Pulmonary artery endothelial cell (primary cell): ENCODE measurements around the gene AGTPBP1. TPM values are rescaled to one million over a fixed set of nuclear protein-coding genes. Genes with fewer than 3 reads are reported as not detected.
"Not testable (repeated sequence)": the region's sequence is repeated elsewhere in the genome, so short reads cannot be mapped to it uniquely, and the experiment has no call there.

ENCODE experiments used
- DNase-seq: peaks from one replicate; pipeline ENCODE4 v3.0.0-alpha.2; 2011; ENCODE audit warnings: low read depth, low spot score
- total RNA-seq: library from RNA; depleted of rRNA; stranded (reverse); fragments of >200 nt; gene quantifications from 2 replicates; pipeline ENCODE4 v1.2.3, GENCODE V29; 2014

AGTPBP1 gene
- total RNA-seq, 1 donor from 2014 or later, result 24.5 TPM

DNA sequence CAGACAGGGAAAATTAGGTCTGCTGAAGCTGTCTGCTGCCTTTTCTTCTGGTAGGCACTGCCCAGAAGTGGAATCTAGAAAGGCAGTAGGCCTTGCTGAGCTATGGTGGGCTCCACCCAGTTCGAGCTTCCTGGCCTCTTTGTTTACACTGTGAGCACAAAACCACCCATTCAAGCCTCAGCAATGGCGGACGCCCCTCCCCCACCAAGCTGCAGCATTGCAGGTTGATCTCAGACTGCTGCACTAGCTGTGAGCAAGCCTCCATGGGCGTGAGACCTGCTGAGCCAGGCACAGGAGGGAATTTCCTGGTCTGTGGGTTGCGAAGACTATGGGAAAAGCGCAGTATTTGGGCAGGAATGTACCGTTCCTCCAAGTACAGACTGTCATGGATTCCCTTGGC is 18.5 kb downstream of the AGTPBP1 start:
- no peak for DNase-seq

DNA sequence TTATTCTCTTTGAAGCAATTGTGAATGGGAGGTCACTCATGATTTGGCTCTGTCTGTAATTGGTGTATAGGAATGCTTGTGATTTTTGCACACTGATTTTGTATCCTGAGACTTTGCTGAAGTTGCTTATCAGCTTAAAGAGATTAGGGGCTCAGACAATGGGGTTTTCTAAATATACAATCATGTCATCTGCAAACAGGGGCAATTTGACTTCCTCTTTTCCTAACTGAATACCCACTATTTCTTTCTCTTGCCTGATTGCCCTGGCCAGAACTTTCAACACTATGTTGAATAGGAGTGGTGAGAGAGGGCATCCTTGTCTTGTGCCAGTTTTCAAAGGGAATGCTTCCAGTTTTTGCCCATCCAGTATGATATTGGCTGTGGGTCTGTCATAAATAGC is 22.3 kb downstream of the AGTPBP1 start:
- DNase-seq, result not testable (repeated sequence)

DNA sequence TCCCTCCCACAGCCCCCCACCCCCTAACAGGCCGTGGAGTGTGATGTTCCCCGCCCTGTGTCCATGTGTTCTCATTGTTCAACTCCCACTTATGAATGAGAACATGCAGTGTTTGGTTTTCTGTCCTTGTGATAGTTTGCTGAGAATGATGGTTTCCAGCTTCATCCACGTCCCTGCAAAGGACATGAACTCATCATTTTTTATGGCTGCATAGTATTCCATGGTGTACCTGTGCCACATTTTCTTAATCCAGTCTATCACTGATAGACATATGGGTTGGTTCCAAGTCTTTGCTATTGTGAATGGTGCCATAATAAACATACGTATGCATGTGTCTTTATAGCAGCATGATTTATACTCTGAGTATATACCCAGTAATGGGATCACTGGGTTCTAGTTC is 23.9 kb downstream of the AGTPBP1 start:
- DNase-seq, result not testable (repeated sequence)

DNA sequence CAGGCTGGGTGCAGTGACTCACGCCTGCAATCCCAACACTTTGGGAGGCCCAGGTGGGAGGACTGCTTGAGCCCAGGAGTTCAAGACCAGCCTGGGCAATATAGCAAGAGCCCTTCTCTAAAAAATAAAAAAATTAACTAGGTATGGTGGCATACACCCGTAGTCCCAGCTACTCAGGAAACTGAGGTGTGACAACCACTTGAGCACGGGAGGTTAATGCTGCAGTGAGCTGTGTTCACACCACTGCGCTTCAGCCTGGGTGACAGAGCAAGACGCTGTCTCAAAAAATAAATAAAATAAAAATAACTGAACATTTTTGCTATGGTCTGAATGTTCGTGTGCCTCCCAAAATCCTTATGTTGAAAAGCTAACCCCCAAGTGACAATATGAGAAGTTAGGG is 24.5 kb downstream of the AGTPBP1 start:
- no peak for DNase-seq

DNA sequence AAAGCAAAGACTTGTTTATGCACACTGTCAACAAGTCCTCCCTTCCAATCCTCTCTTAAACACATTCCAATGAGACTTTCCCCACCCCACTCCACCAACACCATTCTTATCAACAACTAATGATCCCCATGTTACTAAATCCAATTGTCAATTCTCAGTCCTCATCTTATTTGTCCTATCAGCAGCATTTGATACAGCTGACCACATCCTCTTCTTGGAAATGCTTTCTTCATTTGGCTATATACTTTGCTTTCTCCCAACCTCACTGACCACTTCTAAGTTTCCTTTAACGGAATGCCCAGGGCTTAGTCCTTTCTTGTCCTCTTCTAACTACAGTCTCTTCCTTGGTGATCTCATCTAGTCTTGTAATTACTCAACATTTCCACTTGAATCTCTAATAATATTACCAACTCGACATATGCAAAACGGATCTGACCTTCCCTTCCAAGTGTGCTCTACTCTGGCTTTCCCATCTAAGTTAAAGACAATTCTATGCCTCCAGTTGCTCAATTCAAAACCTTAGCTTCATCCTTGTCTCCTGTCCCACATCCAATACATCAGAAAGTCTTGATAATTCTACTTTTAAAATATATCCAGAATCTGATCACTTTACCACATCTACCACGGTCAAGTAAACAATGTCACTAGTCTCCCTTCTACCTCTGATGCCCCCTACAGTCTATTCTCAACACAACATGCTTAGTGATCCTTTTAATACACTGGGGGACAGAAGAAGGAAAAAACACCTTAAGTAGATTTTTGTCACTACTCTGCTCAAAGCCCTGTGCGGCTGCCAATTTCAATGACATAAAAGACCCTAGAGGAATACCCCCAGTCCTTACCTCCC is 25.5 kb downstream of the AGTPBP1 start:
- no peak for DNase-seq

DNA sequence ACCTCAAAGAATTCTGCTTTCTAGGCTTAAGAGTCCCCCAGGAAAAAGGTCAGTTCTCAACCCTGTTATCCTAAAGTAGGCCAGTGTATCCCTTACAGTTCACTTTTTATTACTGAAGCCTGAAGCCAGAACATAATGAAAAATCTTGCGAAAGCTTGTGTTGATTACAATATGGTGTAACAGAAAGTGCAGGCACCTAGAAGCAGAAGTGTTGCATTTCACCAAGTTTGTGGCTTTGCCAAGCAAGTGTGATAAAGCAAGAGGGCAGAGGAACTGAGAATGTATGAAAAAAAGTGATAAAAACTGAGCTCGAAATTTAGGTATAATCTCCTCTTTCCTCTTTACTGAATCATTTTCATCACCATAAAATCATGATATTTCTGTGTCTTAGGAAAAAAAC is 26.2 kb downstream of the AGTPBP1 start:
- no peak for DNase-seq

DNA sequence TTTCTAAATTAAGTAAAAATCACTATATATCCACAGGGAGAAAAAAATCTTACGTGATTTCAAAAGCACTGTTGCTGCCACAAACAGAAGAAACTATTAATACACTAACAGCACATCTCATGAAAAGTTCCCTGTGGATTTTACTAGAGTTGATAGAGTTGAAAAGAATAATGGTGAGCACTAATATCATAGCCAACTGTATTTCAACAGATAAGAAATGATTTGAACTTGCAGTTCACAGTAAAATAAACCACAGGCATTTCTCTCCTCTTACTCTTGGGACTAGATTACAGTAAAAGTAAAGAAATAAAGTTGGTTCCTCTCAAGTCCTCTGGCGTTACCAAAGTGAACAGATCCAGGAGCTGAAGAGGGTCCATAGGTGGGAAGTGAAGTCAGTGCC is 27.9 kb downstream of the AGTPBP1 start:
- DNase-seq, result no peak

DNA sequence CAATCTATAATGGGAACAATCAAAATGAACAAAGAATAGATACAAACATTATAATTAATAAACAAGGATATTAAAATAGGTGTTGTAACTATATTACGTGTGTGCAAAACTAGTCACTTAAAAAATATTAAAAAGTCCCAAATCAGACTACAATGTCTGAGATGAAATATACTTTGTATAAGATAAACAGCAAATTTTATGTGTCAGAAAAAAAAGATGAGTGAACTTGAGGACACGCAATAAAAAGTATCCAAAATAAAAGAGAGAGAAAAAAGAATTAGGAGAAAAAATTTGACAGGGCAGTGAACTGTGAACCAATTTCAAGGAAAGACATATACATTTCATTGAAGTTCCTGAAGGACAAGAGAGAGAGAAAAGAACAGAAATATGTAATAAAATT is 37.0 kb downstream of the AGTPBP1 start:
- DNase-seq, result no peak

DNA sequence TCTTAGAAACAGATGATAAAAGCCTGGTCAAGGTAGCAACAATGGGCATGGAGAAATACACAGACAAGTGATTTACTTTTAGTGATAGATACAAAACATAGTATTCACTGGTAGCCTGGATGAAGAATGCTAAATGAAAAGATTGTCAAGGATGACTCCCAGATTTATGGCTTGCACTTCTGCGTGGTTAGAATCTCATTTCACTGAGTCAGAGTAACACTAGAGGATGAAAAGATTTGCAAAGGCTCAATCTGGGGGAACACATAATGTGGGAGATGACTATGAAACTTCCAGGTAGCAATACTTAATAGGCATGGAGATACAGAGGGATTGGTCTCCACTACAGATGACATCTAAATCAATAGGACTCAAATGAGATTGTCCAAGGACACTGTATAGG is 38.4 kb downstream of the AGTPBP1 start:
- DNase-seq, result no peak

DNA sequence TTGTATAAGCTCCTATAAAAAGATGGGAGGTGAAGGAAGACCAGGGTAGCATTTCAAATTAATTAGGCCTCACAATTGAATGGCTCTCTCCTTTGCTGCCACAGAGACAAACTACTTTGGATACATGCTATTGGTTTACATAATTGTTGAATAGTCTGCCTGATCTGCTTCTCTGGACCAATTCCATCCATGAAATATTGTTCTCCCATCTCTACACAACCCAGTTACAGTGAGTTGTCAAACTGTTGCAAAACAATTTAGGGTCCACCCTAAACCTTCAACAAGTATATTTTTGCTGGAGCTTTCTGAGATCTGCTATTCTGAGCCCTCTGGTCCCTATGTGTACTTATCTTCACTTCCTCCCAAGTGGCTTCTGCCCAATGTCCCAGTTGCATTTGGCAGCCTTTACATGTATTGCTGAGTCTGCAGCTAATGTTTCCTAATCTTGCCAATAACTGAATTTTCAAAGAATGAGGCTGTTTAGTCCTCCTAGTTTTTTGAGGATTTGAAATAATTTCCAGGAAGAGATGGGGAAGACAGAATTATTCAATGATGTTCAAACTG is 38.9 kb downstream of the AGTPBP1 start:
- no peak for DNase-seq

DNA sequence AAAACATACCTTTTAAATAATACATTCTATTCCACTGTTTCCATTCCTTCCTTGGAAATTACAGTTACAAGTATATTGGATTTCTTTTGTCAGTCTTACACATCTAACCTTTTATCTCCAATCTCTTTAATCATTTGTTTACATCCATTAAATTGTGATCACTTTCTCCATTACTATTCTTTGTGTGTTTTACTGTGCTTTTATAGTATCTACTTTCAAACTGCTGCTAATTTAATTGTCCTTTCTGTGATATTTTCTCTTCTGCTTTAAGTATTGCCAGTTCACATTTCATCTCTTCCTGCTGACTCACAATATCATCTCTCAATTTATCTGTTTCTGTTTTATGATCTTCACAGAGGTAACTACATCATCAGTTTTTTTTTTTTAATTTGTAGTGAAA is 39.6 kb downstream of the AGTPBP1 start:
- no peak for DNase-seq

DNA sequence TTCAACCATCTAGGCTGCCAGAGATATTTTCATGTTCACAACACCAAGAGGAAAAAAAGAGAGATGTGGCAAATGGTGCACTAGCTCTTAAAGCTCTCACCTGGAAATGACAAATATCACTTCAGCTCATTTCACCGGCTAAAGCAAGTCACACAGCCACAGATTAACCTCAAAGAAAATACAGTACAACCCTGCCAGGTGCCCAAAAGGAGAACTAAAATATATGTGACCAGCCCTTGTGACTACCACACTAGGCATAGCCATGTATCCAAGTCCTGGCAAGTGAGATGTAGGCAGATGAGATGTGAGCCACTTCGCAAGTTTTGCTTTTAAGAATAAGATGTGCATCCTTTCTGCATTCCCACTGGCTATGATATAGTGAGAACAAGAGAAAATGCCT is 41.4 kb downstream of the AGTPBP1 start:
- DNase-seq, result no peak

DNA sequence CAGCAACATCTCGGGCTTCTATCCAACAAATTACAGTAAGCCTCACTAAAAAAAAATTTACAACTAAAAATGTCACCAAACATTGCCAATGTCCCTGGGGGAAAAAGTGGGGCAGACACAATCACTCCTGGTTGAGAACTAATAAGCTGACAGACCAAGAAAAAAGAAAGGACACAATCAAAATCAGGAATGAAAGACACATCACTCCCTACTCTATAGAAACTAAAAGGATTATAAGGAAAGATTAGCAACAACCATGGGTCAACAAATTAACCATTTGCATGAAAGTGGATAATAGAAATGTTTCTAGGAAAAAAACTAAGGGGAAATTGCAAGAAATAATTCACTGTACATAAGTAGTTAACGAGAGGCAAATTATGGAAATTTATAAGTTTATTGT is 53.4 kb downstream of the AGTPBP1 start:
- DNase-seq, result no peak

DNA sequence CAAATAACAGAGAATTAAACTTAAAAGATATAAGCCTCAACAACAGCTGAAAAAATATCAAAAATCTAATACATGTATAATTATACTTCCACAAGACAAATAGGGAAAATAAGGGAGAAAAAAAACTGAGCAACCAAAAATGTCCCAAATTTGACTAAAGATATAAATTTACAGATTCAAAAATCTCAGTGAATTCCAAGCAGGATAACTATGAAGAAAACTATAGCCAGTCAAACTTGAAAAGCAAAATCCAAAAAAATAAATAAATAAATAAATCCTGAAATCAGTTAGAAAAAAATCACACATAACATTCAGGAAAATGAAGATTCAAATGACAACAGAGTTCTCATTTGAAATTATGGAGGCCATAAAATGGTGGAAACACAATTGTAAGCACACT is 56.7 kb downstream of the AGTPBP1 start:
- no peak for DNase-seq

DNA sequence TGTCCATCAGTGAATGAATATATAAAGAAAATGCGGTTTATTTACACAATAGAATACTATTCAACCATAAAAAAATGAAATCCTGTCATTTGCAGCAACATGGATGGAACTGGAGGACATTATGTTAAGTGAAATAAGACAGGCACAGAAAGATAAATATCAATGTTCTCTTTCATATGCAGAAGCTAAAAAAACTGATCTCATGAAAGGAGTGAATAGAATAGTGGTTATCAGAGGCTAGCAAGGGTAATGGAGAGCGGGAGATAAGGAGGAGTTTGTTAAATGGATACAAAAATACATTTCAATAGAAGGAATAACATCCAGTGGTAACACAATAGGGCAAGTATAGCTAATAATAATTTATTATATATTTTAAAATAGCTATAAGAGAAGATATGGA is 65.0 kb downstream of the AGTPBP1 start:
- DNase-seq, result no peak

DNA sequence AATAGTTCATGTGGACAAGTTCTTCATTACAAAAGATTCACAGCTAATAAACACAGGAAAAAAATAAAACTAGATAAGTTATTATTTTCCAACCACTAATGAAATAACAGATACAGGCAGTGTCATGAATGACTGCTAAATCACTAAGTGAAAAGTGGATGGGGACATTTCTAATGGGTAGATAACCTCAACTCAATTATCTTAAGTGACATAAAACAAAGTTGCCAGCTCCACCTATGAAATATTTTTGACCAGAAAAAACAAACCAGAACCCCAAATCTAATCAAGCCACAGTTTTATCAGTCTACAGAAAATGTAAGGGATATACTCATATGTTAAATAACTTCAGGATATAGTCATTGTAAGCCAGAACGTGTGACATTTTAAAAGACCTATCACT is 74.4 kb downstream of the AGTPBP1 start:
- DNase-seq, result no peak

DNA sequence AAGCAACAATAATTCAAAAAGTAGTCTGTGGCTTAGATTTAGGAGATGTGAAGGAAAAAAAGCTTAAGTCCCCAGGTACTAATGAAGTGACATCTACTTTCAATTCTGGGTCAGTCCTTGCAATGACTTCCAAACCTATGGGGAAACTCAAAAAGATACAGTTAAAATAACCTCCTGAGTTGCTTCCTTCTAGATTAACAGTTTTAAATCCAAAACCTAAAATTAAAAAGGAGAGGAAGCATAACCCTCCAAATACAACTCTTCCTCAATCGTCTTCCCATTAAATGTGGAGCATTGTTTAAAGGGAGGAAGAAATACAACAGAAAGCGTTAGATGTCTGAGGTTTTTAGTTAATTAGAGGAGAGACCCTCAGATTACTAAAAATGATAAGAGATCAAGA is 75.7 kb downstream of the AGTPBP1 start:
- DNase-seq, result no peak

DNA sequence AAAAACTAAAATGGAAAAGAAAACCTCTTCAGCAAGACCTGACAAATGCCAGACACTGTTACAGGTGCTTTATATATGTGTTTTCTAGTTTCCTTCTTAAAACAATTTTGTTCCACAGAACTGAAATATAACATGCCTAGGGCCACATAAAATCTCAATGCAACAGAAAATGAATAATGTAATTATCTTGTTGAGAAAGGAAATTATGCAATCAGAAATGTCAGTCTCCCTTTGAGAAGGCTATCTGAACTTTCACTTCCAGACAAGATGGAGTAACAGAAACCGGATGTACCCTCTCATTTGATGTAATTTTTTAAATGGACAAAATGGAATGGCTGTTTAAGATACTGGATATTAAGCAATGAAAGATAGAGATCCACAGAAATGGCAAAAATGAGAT is 79.2 kb downstream of the AGTPBP1 start:
- no peak for DNase-seq

DNA sequence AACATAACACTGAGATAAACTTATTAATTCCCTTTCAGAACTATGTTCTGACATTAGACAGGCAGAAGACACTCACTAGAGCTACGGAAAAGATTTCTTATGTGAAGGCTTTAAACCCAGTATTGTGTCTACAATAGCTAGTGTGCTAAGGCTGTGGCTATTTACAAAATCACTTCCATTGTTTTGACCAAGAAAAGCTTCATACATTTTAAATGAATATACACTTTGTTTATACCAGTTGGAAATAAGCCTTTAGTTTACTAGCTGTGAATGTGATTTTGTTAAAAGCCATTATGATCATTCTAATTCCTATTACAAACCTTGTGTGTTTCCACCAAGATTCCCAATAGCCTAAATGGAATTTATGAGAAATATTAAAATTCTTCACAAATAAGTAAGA is 83.0 kb downstream of the AGTPBP1 start:
- DNase-seq, result no peak

DNA sequence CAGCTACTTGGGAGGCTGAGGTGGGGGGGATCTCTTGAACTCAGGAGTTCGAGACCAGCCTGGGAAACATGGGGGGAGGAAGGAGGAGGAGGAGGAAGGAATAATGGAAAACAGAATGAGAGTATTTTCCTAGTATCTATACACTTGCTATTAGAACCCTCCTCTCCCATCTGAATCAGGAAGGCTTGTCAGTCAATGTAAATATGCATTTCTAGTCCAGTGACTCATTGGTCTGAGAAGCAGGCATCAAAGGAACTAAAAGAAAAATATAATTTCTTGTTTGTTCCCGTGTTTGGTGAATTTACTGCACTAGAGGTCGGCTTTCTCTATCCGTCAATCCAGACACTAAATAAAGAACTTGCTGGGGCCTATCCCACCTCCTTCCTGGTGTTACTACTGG is 88.6 kb downstream of the AGTPBP1 start:
- no peak for DNase-seq

DNA sequence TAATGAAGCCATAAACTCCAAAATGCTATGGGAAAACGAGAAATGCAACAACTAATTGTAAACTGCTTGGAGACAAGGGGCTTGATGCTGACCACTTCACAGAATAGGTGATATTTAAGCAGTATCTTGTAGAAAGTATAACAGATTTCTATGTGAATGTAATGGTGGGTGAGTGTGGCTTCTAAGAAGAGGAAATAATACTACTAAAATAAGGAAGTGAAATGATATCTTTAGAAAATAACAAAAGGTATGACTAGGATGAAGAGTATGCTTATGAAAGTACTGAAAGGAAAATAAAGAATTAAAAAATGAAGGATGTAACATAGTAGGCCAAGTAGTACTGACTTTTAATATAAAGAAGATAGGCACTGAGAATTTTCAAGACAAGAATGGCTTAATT is 94.2 kb downstream of the AGTPBP1 start:
- DNase-seq, result no peak

DNA sequence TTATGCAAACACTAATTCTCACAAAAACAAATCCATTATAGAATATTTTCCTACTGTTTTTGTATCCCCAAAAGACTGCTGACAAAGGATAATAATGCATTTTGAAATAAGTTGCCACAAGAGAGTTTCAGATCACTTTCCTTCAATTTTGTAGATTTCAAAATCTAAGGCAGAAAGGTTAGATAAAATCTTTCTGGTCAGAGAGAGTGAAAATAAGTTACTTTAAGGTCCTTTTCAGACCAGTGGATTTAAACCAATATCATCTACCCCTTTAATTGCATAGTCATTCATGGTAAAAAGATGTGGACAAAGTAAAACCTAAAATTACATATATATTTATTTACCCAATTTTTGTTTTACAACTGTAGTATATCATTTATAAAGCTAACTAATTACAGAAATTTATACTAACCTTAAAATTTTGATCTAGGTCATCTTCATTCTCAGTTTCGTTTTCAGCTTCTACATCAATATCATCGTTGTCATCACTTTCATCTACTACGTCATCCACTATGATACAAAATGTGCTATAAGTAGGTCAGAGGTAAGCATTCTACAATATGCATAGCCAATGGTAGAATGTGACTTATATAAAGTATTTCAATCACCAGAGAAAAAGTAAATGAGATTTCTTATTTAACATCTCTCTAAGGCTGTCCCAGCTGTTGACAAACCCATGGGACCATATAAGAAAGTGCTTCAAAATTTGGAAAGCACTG is 95.7 kb downstream of the AGTPBP1 start:
- no peak for DNase-seq

DNA sequence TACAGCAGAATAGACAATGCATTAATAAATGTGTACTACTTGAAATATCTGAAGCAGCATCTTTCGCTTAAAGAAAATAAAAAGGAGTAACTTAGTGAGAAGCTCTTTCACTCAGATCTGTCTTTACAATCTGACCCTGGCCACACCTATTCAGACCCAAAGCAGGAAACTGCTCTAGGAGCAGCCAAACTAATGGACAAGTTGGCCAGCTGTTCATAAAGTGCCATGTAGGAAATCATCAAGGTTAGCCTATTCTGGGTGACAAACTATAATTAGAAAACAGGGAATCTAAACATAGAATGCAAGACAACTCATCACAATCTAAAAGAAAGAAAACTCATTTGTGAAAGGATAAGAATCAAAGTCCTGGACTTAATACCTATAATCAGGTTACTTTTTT is 101.3 kb downstream of the AGTPBP1 start:
- DNase-seq, result no peak
